ENCODE measurements around the gene SH3RF1.

The SH3RF1 gene

GRCh38 chr4:169064296-169064695 is 206.5 kb downstream of the SH3RF1 start:
- DNase-seq (ENCODE audit: low spot score), result peak; percentile 48

- no peak for DNase-seq (ENCODE audit: low spot score)
Measured at GRCh38 chr4:169063441-169063840, 207.3 kb downstream of the SH3RF1 start.

- DNase-seq (ENCODE audit: low spot score), result no peak
Measured at GRCh38 chr4:169062897-169063244, 207.9 kb downstream of the SH3RF1 start.

GRCh38 chr4:169061386-169061785 is 209.4 kb downstream of the SH3RF1 start:
- DNase-seq (ENCODE audit: low spot score), result no peak

GRCh38 chr4:169060391-169061091 is 210.2 kb downstream of the SH3RF1 start:
- peak; percentile 40 for DNase-seq (ENCODE audit: low spot score)

- peak; percentile 68 for DNase-seq (ENCODE audit: low spot score)
Measured at GRCh38 chr4:169059306-169060211, 211.2 kb downstream of the SH3RF1 start.

- DNase-seq (ENCODE audit: low spot score), result no peak
Measured at GRCh38 chr4:169058312-169058711, 212.4 kb downstream of the SH3RF1 start.

- no peak for DNase-seq (ENCODE audit: low spot score)
Measured at GRCh38 chr4:169054879-169055278, 215.9 kb downstream of the SH3RF1 start.

- DNase-seq (ENCODE audit: low spot score), result no peak
Measured at GRCh38 chr4:169052594-169052945, 218.2 kb downstream of the SH3RF1 start.

GRCh38 chr4:169051761-169052593 is 218.8 kb downstream of the SH3RF1 start:
- DNase-seq (ENCODE audit: low spot score), result no peak

- no peak for DNase-seq (ENCODE audit: low spot score)
Measured at GRCh38 chr4:169050881-169051760, 219.6 kb downstream of the SH3RF1 start.

GRCh38 chr4:169050284-169050683 is 220.5 kb downstream of the SH3RF1 start:
- no peak for DNase-seq (ENCODE audit: low spot score)

- no peak for DNase-seq (ENCODE audit: low spot score)
Measured at GRCh38 chr4:169048868-169049414, 221.8 kb downstream of the SH3RF1 start.

- no peak for DNase-seq (ENCODE audit: low spot score)
Measured at GRCh38 chr4:169047956-169048355, 222.8 kb downstream of the SH3RF1 start.

GRCh38 chr4:169045862-169046584 is 224.7 kb downstream of the SH3RF1 start:
- no peak for DNase-seq (ENCODE audit: low spot score)

GRCh38 chr4:169044714-169045447 is 225.9 kb downstream of the SH3RF1 start:
- no peak for DNase-seq (ENCODE audit: low spot score)

All from GM03348 (cell line).